Heart right ventricle (tissue), 16 donors: Measurements from ENCODE around the gene PTPRD. TPM values are rescaled to one million over a fixed set of nuclear protein-coding genes. Genes with fewer than 3 reads are reported as not detected.

Experiments
- ATAC-seq, 8 donors: fragments of 200-7000 bp; cut with Tn5 transposase; one replicate each; pipeline ENCODE4 v1.9.1; 2020; ENCODE audit warnings: mild to moderate bottlenecking in 8 of 8, moderate library complexity in 8 of 8, moderate number of reproducible peaks in 1 of 8
- DNase-seq, 2 donors: peaks; one replicate each; pipeline ENCODE4 v3.0.0-alpha.2; 2020
- H3K27ac ChIP-seq, 10 donors: fragments of 200-600 bp; sonication (generic) in 2 of 10; one replicate each; pipeline versions ENCODE4 v1.5.0 to v1.8.0; 2020 to 2022; ENCODE audit warnings: mild to moderate bottlenecking in 3 of 10
- H3K27me3 ChIP-seq, 7 donors: fragments of 200-600 bp; one replicate each; pipeline ENCODE4 v1.8.0; 2021 to 2022; ENCODE audit warnings: mild to moderate bottlenecking in 2 of 7
- H3K36me3 ChIP-seq, 9 donors: fragments of 200-600 bp; sonication (generic) in 1 of 9; one replicate each; pipeline versions ENCODE4 v1.5.0 to v1.8.0; 2020 to 2022; ENCODE audit warnings: mild to moderate bottlenecking in 2 of 9
- H3K4me1 ChIP-seq, 9 donors: fragments of 200-600 bp; sonication (generic) in 1 of 9; one replicate each; pipeline versions ENCODE4 v1.5.0 to v1.8.0; 2020 to 2022; ENCODE audit warnings: mild to moderate bottlenecking in 4 of 9
- H3K4me3 ChIP-seq, 10 donors: fragments of 200-600 bp; sonication (generic) in 2 of 10; one replicate each; pipeline versions ENCODE4 v1.5.0 to v1.8.0; 2020 to 2022; ENCODE audit warnings: mild to moderate bottlenecking in 7 of 10, moderate library complexity in 2 of 10
- H3K9me3 ChIP-seq, 11 donors: fragments of 200-600 bp in 10 of 11; sonication (generic) in 2 of 11; one replicate each; pipeline versions ENCODE4 v1.5.0 to v1.8.0; 2013 to 2022; ENCODE audit warnings: mild to moderate bottlenecking in 2 of 11, control low read depth in 1 of 11, moderate library complexity in 1 of 11
- CTCF ChIP-seq, 9 donors: fragments of 200-600 bp; sonication (generic) in 2 of 9; IDR thresholded peaks; one replicate each; pipeline versions ENCODE4 v1.5.0 to v1.8.0; 2021 to 2022; ENCODE audit warnings: antibody characterized with exemption in 9 of 9, mild to moderate bottlenecking in 5 of 9, moderate library complexity in 1 of 9
- WGBS, 2 donors: extraction: QIAGEN DNeasy Blood & Tissue Kit; methylation state at CpG; one replicate each; pipeline ENCODE4 v1.1.7; 2013; ENCODE audit warnings: inconsistent platforms in 1 of 2; 5-methylcytosine and 5-hydroxymethylcytosine counted together
- intact Hi-C, 10 donors: fragments of 100-400 bp; cut with DNase I; formaldehyde crosslinking; loops; one replicate each; pipeline versions ENCODE4 v1.11.1 to v1.14.2; 2022
- polyA plus RNA-seq, 2 donors: library from polyadenylated mRNA; stranded (reverse); fragments of 200-250 nt; gene quantifications; one replicate each; pipeline ENCODE4 v1.2.3, GENCODE V29; 2013
- total RNA-seq, 10 donors: library from RNA; stranded (reverse); fragmentation: NEBNext Ultra II Directional in 3 of 10; extraction: Animal tissue kit (Norgen Biotek cat#: 25700) in 3 of 10; gene quantifications; one replicate each; pipeline versions ENCODE4 v1.2.1 to v1.2.4, GENCODE V29; 2021 to 2023
- donor health status: Arrhythmogenic right ventricular cardiomyopathy.
- donor health status: ischemic (EF 13 %, LVEDD 7.1; RV severe dilation, severe dysfunction).
- donor health status: healthy with polysubstance abuse.
- donor health status: DM: no; HTN: yes; CAD: no.
- donor health status: DM: no; HTN: no; CAD: no.
- donor health status: ischemic (EF 25% LVEDD 6.9; RV normal size, moderate dysfunction).
- donor health status: ischemic (EF 25% LVEDD 5.7; RV mildly dilated, moderate dysfunction).
- donor health status: healthy.
- donor health status: DM: yes; HTN: yes; CAD: no.
- donor health status: Ischemic cardiomyopathy.
- donor health status: ischemic (EF 35%, LVEDD 5.7; RV mildly dilated, moderate dysfunction).
- donor health status: nonischemic (EF 11% LVEDD 7.7; RV severe dilation, severe dysfunction).
- donor health status: DM: yes; HTN: yes; CAD: no.
- donor health status: PGD.
- donor health status: ischemic (EF 29% LVEDD 5.4; RV normal size, mild dysfunction).
- donor health status: nonischemic (EF 23%, LVEDD 6.1; RV moderate dilation, normal function).

PTPRD gene
- total and polyA plus RNA-seq, 12 donors, result 1.4 to 25.2 (median 13.0) TPM

- Histone ChIP-seq H3K36me3 (no peaks in the 10 kb centered on the region), H3K9me3 (no peaks in the 10 kb centered on the region), H3K27me3 (no peaks in the 10 kb centered on the region), H3K27ac (no peak overlapping the region), H3K4me3 (no peak overlapping the region), H3K4me1 (peaks cover 0 to 17% (median 4%) of the 10 kb centered on the region in 9 donors)
- ATAC-seq, result peak in 2 of 8 donors; percentile 26 to 31
- DNase-seq, result no peak
- TF ChIP-seq CTCF (IDR thresholded peaks at IDR 0.05), result no peak
- WGBS, 2 donors, result 61 to 66% methylated on average over 3 of the region's 3 CpGs
- intact Hi-C loops, result no loop called here
Observed at GRCh38 chr9:8871796-8872445, 1740.9 kb downstream of the PTPRD start.

- TF ChIP-seq CTCF (IDR thresholded peaks at IDR 0.05), result no peak
- H3K27me3 ChIP-seq, result no peaks in the 10 kb centered on the region
- peaks cover 0 to 17% (median 4%) of the 10 kb centered on the region in 9 donors for H3K4me1 ChIP-seq
- H3K36me3 ChIP-seq, result no peaks in the 10 kb centered on the region
- DNase-seq (no peak), ATAC-seq (peak in 2 of 8 donors; percentile 25 to 64)
- intact Hi-C loops, result no loop called here
- H3K9me3 ChIP-seq, result no peaks in the 10 kb centered on the region
- 19 to 27% methylated on average over 1 of the region's 1 CpG for WGBS, 2 donors
- no peak overlapping the region for H3K4me3 ChIP-seq
- no peak overlapping the region for H3K27ac ChIP-seq
Observed at GRCh38 chr9:8871396-8871795, 1741.4 kb downstream of the PTPRD start.

- WGBS, 2 donors, result 75 to 81% methylated on average over 3 of the region's 3 CpGs
- intact Hi-C loops, result loop anchor here in 1 of 10 donors (10.0 kb wide), 1 partner anchor 385 kb away; no protein-coding TSS in a partner anchor
- Histone ChIP-seq H3K27me3 (no peaks in the 10 kb centered on the region), H3K4me1 (peaks cover 0 to 17% (median 4%) of the 10 kb centered on the region in 9 donors), H3K27ac (no peak overlapping the region), H3K9me3 (no peaks in the 10 kb centered on the region), H3K36me3 (no peaks in the 10 kb centered on the region), H3K4me3 (no peak overlapping the region)
- no peak for TF ChIP-seq CTCF (IDR thresholded peaks at IDR 0.05)
- ATAC-seq (peak in 1 of 8 donors; percentile 54), DNase-seq (no peak)
Observed at GRCh38 chr9:8869812-8870211, 1743.0 kb downstream of the PTPRD start.

GRCh38 chr9:8868632-8869031, 1744.2 kb downstream of the PTPRD start:
- Histone ChIP-seq H3K9me3 (no peaks in the 10 kb centered on the region), H3K27ac (no peak overlapping the region), H3K27me3 (no peaks in the 10 kb centered on the region), H3K4me3 (no peak overlapping the region), H3K36me3 (no peaks in the 10 kb centered on the region), H3K4me1 (peaks cover 0 to 27% (median 4%) of the 10 kb centered on the region in 9 donors)
- 64 to 67% methylated on average over 1 of the region's 1 CpG for WGBS, 2 donors
- DNase-seq, result no peak
- no peak for ATAC-seq
- no peak for TF ChIP-seq CTCF (IDR thresholded peaks at IDR 0.05)
- intact Hi-C loops, result loop anchor here in 1 of 10 donors (10.0 kb wide), 1 partner anchor 384 kb away; no protein-coding TSS in a partner anchor
